WTC11 (cell line): Measurements from ENCODE around the gene OR13C5. TPM values are rescaled to one million over a fixed set of nuclear protein-coding genes. Genes with fewer than 3 reads are reported as not detected.

ENCODE experiments used
- ATAC-seq: fragments of 200-7000 bp; cut with Tn5 transposase; 2 replicates; pipeline ENCODE4 v1.10.0; 2021; ENCODE audit warnings: mild to moderate bottlenecking, moderate library complexity
- CTCF ChIA-PET: fragments of 300-600 bp; sonication (Branson Sonifier 250); formaldehyde crosslinking; loops from one replicate; lab custom pipeline; 2021; ENCODE audit warnings: antibody characterized with exemption; lab: Charles Lee
- POLR2A ChIA-PET: fragments of 350-600 bp; sonication (Branson Sonifier 250); formaldehyde crosslinking; loops from one replicate; lab custom pipeline; 2021; ENCODE audit warnings: antibody characterized with exemption; lab: Charles Lee
- DNase-seq: peaks from one replicate; pipeline ENCODE4 v3.0.0; 2021; ENCODE audit warnings: low spot score
- H3K27ac Mint-ChIP-seq: 2 replicates; pipeline ENCODE4 v1.8.0; 2021; ENCODE audit warnings: mixed read lengths
- H3K27me3 Mint-ChIP-seq: 2 replicates; pipeline ENCODE4 v1.8.0; 2021; ENCODE audit warnings: low read depth, mild to moderate bottlenecking, moderate library complexity, mixed read lengths
- H3K36me3 Mint-ChIP-seq: 2 replicates; pipeline ENCODE4 v1.8.0; 2021; ENCODE audit warnings: mixed read lengths
- H3K4me1 Mint-ChIP-seq: 2 replicates; pipeline ENCODE4 v1.8.0; 2022; ENCODE audit warnings: mixed read lengths
- H3K4me3 Mint-ChIP-seq: 2 replicates; pipeline ENCODE4 v1.8.0; 2021; ENCODE audit warnings: mild to moderate bottlenecking, moderate library complexity, mixed read lengths
- H3K9me3 Mint-ChIP-seq: 2 replicates; pipeline ENCODE4 v1.8.0; 2021; ENCODE audit warnings: mixed read lengths
- ESRRA ChIP-seq: sonication (generic); formaldehyde crosslinking; IDR thresholded peaks from 2 replicates; pipeline ENCODE4 v1.8.1; 2022; ENCODE audit warnings: mild to moderate bottlenecking, missing genetic modification reagents, borderline replicate concordance
- NFE2L1 ChIP-seq: sonication (generic); formaldehyde crosslinking; IDR thresholded peaks from 2 replicates; pipeline ENCODE4 v1.8.1; 2023; ENCODE audit warnings: missing genetic modification reagents
- PRRX2 ChIP-seq: fragments of 250-450 bp; sonication (Bioruptor Pico); IDR thresholded peaks from 2 replicates; pipeline ENCODE4 v1.8.0; 2021; ENCODE audit warnings: mild to moderate bottlenecking
- SMAD3 ChIP-seq: sonication (generic); formaldehyde crosslinking; IDR thresholded peaks from 2 replicates; pipeline ENCODE4 v1.8.0; 2022; ENCODE audit warnings: missing genetic modification reagents, mild to moderate bottlenecking, borderline replicate concordance
- SOX15 ChIP-seq: fragments of 250-450 bp; sonication (Bioruptor Pico); IDR thresholded peaks from 2 replicates; pipeline ENCODE4 v1.9.0; 2021; ENCODE audit warnings: mild to moderate bottlenecking
- TEAD1 ChIP-seq: sonication (generic); formaldehyde crosslinking; IDR thresholded peaks from 2 replicates; pipeline ENCODE4 v1.8.0; 2022; ENCODE audit warnings: mild to moderate bottlenecking, missing genetic modification reagents
- total RNA-seq: library from RNA; stranded (reverse); gene quantifications from 3 replicates; pipeline ENCODE4 v1.2.3, GENCODE V29; 2021
- TF ChIP-seq, protein P1 (sequence below): fragments of 250-450 bp; sonication (Bioruptor Pico); IDR thresholded peaks from 2 replicates; pipeline ENCODE4 v1.9.0; 2021; ENCODE audit warnings: mild to moderate bottlenecking, borderline replicate concordance
- TF ChIP-seq, protein P2 (sequence below): fragments of 250-450 bp; sonication (Bioruptor Pico); IDR thresholded peaks from 2 replicates; pipeline ENCODE4 v1.9.0; 2021; ENCODE audit warnings: mild to moderate bottlenecking
- TF ChIP-seq, protein P3 (sequence below): fragments of 250-450 bp; sonication (Bioruptor Pico); IDR thresholded peaks from 2 replicates; pipeline ENCODE4 v1.9.0; 2021; ENCODE audit warnings: mild to moderate bottlenecking

The OR13C5 gene
- total RNA-seq, 1 experiment from 2014 or later, result not detected

DNA sequence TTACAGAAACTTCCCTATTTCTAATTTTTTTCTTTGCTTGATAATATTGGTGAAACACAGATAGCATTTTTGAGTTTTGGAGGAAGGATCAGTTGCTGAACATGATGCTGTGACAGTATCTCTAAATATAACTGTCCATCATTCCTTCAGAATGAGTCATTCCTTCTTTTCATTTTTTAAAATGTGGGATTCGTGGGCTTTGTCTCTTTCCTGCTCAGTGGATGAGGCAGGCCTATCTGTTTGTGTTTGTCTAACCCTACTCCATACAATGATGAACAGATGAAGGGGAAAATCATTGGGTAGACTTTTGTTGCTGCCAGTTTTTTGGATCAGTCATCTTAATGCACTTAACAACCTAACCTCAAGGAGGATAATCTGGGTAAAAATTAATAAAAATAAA lies 46.0 kb downstream of the OR13C5 start:
- H3K9me3 Mint-ChIP-seq, result peaks cover 24% of the 10 kb centered on the region
- no peak for DNase-seq
- TF ChIP-seq, protein P1, sequence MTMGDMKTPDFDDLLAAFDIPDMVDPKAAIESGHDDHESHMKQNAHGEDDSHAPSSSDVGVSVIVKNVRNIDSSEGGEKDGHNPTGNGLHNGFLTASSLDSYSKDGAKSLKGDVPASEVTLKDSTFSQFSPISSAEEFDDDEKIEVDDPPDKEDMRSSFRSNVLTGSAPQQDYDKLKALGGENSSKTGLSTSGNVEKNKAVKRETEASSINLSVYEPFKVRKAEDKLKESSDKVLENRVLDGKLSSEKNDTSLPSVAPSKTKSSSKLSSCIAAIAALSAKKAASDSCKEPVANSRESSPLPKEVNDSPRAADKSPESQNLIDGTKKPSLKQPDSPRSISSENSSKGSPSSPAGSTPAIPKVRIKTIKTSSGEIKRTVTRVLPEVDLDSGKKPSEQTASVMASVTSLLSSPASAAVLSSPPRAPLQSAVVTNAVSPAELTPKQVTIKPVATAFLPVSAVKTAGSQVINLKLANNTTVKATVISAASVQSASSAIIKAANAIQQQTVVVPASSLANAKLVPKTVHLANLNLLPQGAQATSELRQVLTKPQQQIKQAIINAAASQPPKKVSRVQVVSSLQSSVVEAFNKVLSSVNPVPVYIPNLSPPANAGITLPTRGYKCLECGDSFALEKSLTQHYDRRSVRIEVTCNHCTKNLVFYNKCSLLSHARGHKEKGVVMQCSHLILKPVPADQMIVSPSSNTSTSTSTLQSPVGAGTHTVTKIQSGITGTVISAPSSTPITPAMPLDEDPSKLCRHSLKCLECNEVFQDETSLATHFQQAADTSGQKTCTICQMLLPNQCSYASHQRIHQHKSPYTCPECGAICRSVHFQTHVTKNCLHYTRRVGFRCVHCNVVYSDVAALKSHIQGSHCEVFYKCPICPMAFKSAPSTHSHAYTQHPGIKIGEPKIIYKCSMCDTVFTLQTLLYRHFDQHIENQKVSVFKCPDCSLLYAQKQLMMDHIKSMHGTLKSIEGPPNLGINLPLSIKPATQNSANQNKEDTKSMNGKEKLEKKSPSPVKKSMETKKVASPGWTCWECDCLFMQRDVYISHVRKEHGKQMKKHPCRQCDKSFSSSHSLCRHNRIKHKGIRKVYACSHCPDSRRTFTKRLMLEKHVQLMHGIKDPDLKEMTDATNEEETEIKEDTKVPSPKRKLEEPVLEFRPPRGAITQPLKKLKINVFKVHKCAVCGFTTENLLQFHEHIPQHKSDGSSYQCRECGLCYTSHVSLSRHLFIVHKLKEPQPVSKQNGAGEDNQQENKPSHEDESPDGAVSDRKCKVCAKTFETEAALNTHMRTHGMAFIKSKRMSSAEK (CRISPR knock-in tag), result no peak
- no peak for TF ChIP-seq NFE2L1 (CRISPR knock-in tag)
- TF ChIP-seq SOX15 (CRISPR knock-in tag), result no peak
- no peak for TF ChIP-seq PRRX2 (CRISPR knock-in tag)
- no peak for TF ChIP-seq SMAD3 (CRISPR knock-in tag)
- no peak for TF ChIP-seq ESRRA
- TF ChIP-seq, protein P2, sequence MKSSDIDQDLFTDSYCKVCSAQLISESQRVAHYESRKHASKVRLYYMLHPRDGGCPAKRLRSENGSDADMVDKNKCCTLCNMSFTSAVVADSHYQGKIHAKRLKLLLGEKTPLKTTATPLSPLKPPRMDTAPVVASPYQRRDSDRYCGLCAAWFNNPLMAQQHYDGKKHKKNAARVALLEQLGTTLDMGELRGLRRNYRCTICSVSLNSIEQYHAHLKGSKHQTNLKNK, result no peak
- TF ChIP-seq, protein P3, sequence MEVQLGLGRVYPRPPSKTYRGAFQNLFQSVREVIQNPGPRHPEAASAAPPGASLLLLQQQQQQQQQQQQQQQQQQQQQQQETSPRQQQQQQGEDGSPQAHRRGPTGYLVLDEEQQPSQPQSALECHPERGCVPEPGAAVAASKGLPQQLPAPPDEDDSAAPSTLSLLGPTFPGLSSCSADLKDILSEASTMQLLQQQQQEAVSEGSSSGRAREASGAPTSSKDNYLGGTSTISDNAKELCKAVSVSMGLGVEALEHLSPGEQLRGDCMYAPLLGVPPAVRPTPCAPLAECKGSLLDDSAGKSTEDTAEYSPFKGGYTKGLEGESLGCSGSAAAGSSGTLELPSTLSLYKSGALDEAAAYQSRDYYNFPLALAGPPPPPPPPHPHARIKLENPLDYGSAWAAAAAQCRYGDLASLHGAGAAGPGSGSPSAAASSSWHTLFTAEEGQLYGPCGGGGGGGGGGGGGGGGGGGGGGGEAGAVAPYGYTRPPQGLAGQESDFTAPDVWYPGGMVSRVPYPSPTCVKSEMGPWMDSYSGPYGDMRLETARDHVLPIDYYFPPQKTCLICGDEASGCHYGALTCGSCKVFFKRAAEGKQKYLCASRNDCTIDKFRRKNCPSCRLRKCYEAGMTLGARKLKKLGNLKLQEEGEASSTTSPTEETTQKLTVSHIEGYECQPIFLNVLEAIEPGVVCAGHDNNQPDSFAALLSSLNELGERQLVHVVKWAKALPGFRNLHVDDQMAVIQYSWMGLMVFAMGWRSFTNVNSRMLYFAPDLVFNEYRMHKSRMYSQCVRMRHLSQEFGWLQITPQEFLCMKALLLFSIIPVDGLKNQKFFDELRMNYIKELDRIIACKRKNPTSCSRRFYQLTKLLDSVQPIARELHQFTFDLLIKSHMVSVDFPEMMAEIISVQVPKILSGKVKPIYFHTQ, result no peak
- TF ChIP-seq TEAD1 (CRISPR knock-in tag), result no peak
- TF ChIP-seq, all 79 proteins: peak for 0
- ChIA-PET POLR2A (no interaction called here), CTCF (no interaction called here)
- Mint-ChIP-seq H3K27me3 (no peaks in the 10 kb centered on the region), H3K36me3 (peaks cover 7% of the 10 kb centered on the region; the same call in 1 of the 2 replicates), H3K4me1 (peaks cover 8% of the 10 kb centered on the region), H3K27ac (no peak overlapping the region), H3K4me3 (no peak overlapping the region)
- no peak for ATAC-seq

Other genes with a start within 250 kb of the OR13C5 start
- not detected in 3 replicates for gene OR13F1, start 95.2 kb downstream of the OR13C5 start, total RNA-seq
- gene OR13C4, start 72.2 kb downstream of the OR13C5 start, total RNA-seq, result 0.24 TPM in 1 of 3 replicates, not detected in the others
- not detected in 3 replicates for gene OR13C3, start 62.6 kb downstream of the OR13C5 start, total RNA-seq
- gene OR13C8, start 30.2 kb downstream of the OR13C5 start, total RNA-seq, result not detected in 3 replicates
- not detected in 3 replicates for gene OR13C2, start 6.2 kb upstream of the OR13C5 start, total RNA-seq
- not detected in 3 replicates for gene OR13C9, start 18.8 kb upstream of the OR13C5 start, total RNA-seq
- gene OR13D1, start 95.1 kb upstream of the OR13C5 start, total RNA-seq, result not detected in 3 replicates
- gene NIPSNAP3A, start 148.3 kb upstream of the OR13C5 start, total RNA-seq, result 7.2 to 10.3 TPM (median 10.3 TPM) in 3 replicates
- gene NIPSNAP3B, start 164.7 kb upstream of the OR13C5 start, total RNA-seq, result 0.30 to 0.55 TPM (median 0.31 TPM) in 3 replicates